Lung (tissue), 12 donors: ENCODE data around the gene THEMIS2. TPM values are rescaled to one million over a fixed set of nuclear protein-coding genes. Genes with fewer than 3 reads are reported as not detected.

Source experiments
- ATAC-seq: fragments of 200-7000 bp; cut with Tn5 transposase; one replicate; pipeline ENCODE4 v1.9.1; 2020; ENCODE audit warnings: moderate number of reproducible peaks; ENCODE audit not compliant: insufficient read depth, low FRiP score
- DNase-seq, 3 donors: peaks; one replicate each; pipeline ENCODE4 v3.0.0-alpha.2; 2013 to 2017
- H3K27ac ChIP-seq, 2 donors: one replicate each; pipeline ENCODE4 v1.5.1; 2013; ENCODE audit warnings: mild to moderate bottlenecking in 2 of 2, moderate library complexity in 2 of 2, control low read depth in 1 of 2, inconsistent platforms in 1 of 2, low read depth in 1 of 2, low read length in 1 of 2
- H3K27me3 ChIP-seq, 3 donors: one replicate each; pipeline ENCODE4 v1.5.1; 2013; ENCODE audit warnings: low read length in 2 of 3; ENCODE audit not compliant: control insufficient read depth in 3 of 3, insufficient read depth in 3 of 3
- H3K36me3 ChIP-seq, 4 donors: one replicate each; pipeline ENCODE4 v1.5.1; 2013; ENCODE audit warnings: low read length in 4 of 4, mild to moderate bottlenecking in 1 of 4, moderate library complexity in 1 of 4; ENCODE audit not compliant: control insufficient read depth in 4 of 4, insufficient read depth in 4 of 4
- H3K4me1 ChIP-seq, 5 donors: one replicate each; pipeline ENCODE4 v1.5.1; 2013; ENCODE audit warnings: low read length in 5 of 5, mild to moderate bottlenecking in 2 of 5, moderate library complexity in 1 of 5; ENCODE audit not compliant: control insufficient read depth in 5 of 5, insufficient read depth in 5 of 5
- H3K4me3 ChIP-seq: one replicate; pipeline ENCODE4 v1.5.1; 2013; ENCODE audit warnings: mild to moderate bottlenecking, control low read depth, moderate library complexity
- H3K9ac ChIP-seq, 2 donors: one replicate each; pipeline ENCODE4 v1.5.1; 2013; ENCODE audit warnings: low read length in 2 of 2, control low read depth in 1 of 2; ENCODE audit not compliant: insufficient read depth in 1 of 2
- H3K9me3 ChIP-seq, 4 donors: one replicate each; pipeline ENCODE4 v1.5.1; 2013; ENCODE audit warnings: low read length in 3 of 4, mild to moderate bottlenecking in 1 of 4, moderate library complexity in 1 of 4; ENCODE audit not compliant: control insufficient read depth in 4 of 4, insufficient read depth in 3 of 4
- WGBS, 2 donors: extraction: QIAGEN DNeasy Blood & Tissue Kit; methylation state at CpG; one replicate each; pipeline ENCODE4 v1.1.7; 2013; 5-methylcytosine and 5-hydroxymethylcytosine counted together
- polyA plus RNA-seq, 2 donors: library from polyadenylated mRNA; stranded (reverse); fragments of 200-250 nt; gene quantifications; one replicate each; pipeline ENCODE4 v1.2.1, GENCODE V29; 2013
- total RNA-seq, 2 donors: library from RNA; depleted of rRNA in 1 of 2; stranded (reverse); fragments of >200 nt in 1 of 2; gene quantifications; one replicate each; pipeline ENCODE4 v1.2.1, GENCODE V29; 2014 to 2021
- TF ChIP-seq, protein P1 (sequence below): IDR thresholded peaks from 2 replicates; pipeline ENCODE4 v1.5.1; 2012; ENCODE audit warnings: mild to moderate bottlenecking; ENCODE audit errors: control extremely low read depth, extremely low read depth
- donor health status: control.
- donor health status: control.
- donor health status: Bipolar disorder and iron deficiency.
- donor health status: healthy.
- donor health status: DM: yes; HTN: yes; CAD: no.

Gene THEMIS2
- total and polyA plus RNA-seq, 4 donors = 21.3 to 153 (median 71.8) TPM

DNA sequence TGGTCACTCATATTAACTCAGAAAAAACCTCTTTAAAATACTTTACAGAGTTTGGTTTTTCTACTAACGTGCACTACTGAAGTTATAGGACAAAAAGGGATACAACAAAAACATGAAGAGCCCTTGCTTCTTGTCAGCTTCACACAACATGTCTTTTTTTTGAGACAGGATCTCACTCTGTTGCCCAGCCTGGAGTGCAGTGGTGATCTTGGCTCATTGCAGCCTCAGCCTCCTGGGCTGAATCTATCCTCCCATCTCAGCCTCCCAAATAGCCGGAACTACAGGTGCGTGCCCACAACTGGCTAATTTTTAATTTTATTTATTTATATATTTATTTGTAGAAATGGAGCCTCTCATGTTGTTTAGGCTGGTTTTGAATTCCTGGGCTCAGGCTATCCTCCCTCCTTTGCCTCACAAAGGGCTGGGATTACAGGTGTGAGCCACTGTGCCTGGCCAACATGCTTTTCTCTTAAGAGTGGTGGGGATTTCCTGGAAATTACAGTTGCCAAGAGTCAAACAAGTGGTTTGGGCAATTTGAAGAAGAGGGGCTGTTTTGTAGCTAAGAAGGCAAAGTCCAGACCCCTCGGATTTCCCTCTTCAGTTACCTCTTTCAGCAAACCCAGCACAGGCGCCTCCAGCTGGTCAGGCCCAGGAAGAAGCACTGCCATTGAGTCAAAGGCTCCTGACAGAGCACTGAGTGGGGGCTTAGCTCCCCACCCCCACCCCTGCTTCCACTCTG is 56.0 kb downstream of the THEMIS2 start:
- H3K27me3 ChIP-seq = no peaks in the 10 kb centered on the region
- H3K9me3 ChIP-seq = no peaks in the 10 kb centered on the region
- DNase-seq (no peak), ATAC-seq (no peak)
- 63 to 90% methylated on average over 5 of the region's 5 CpGs for WGBS, 2 donors
- H3K4me1 ChIP-seq = no peaks in the 10 kb centered on the region
- no peak overlapping the region for H3K9ac ChIP-seq
- no peaks in the 10 kb centered on the region for H3K36me3 ChIP-seq
- TF ChIP-seq, protein P1, sequence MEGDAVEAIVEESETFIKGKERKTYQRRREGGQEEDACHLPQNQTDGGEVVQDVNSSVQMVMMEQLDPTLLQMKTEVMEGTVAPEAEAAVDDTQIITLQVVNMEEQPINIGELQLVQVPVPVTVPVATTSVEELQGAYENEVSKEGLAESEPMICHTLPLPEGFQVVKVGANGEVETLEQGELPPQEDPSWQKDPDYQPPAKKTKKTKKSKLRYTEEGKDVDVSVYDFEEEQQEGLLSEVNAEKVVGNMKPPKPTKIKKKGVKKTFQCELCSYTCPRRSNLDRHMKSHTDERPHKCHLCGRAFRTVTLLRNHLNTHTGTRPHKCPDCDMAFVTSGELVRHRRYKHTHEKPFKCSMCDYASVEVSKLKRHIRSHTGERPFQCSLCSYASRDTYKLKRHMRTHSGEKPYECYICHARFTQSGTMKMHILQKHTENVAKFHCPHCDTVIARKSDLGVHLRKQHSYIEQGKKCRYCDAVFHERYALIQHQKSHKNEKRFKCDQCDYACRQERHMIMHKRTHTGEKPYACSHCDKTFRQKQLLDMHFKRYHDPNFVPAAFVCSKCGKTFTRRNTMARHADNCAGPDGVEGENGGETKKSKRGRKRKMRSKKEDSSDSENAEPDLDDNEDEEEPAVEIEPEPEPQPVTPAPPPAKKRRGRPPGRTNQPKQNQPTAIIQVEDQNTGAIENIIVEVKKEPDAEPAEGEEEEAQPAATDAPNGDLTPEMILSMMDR = no peak
- H3K27ac ChIP-seq = no peak overlapping the region
- no peak overlapping the region for H3K4me3 ChIP-seq

DNA sequence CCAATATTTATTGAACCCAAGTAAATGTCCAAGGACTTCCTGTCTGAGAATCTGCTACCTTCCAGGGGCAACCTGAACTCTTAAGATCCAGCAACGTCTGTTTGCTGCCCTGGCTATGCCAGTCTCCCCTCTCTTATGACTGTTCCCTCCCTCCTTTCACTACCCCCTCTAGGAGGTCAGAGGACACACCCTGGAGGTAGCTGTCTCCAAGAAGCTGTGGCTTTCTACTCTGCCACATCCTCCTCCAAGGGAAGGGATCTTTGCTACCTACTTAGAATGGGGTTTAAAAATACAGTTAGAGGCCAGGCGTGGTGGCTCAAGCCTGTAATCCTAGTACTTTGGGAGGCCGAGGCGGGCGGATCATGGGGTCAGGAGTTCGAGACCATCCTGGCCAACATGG is 58.8 kb downstream of the THEMIS2 start:
- H3K4me1 ChIP-seq = peaks cover 0 to 3% (median 0%) of the 10 kb centered on the region in 5 donors
- no peak overlapping the region for H3K9ac ChIP-seq
- DNase-seq = no peak
- no peaks in the 10 kb centered on the region for H3K9me3 ChIP-seq
- H3K4me3 ChIP-seq = no peak overlapping the region
- TF ChIP-seq, protein P1 = no peak
- no peaks in the 10 kb centered on the region for H3K36me3 ChIP-seq
- H3K27ac ChIP-seq = no peak overlapping the region
- peaks cover 0 to 5% (median 0%) of the 10 kb centered on the region in 3 donors for H3K27me3 ChIP-seq
- 88 to 94% methylated on average over 6 of the region's 6 CpGs for WGBS, 2 donors
- ATAC-seq = no peak

- Histone ChIP-seq H3K9me3 (no peaks in the 10 kb centered on the region), H3K27me3 (peaks cover 0 to 5% (median 0%) of the 10 kb centered on the region in 3 donors), H3K4me1 (peaks cover 0 to 3% (median 0%) of the 10 kb centered on the region in 5 donors), H3K27ac (no peak overlapping the region), H3K36me3 (no peaks in the 10 kb centered on the region), H3K9ac (no peak overlapping the region), H3K4me3 (no peak overlapping the region)
- WGBS, 2 donors = 69 to 81% methylated on average over 3 to 4 of the region's 4 CpGs
- ATAC-seq (no peak), DNase-seq (no peak)
- TF ChIP-seq, protein P1 = no peak
Measured at GRCh38 chr1:27931759-27932158, 59.4 kb downstream of the THEMIS2 start.
